ENCODE results near the gene HOXC6. TPM values are rescaled to one million over a fixed set of nuclear protein-coding genes. Genes with fewer than 3 reads are reported as not detected.

HOXC6 gene
- total RNA-seq, 1 donor from 2014 or later, result 1.4 TPM

GRCh38 chr12:54007538-54008259, 20.5 kb upstream of the HOXC6 start:
- no peak for ATAC-seq
- peaks cover 13% of the 10 kb centered on the region for H3K4me1 ChIP-seq
- intact Hi-C loops (cut with DNase I), result loop anchor here (5.0 kb wide), 1 partner anchor 190 kb away; no protein-coding TSS in a partner anchor
- no peak for TF ChIP-seq CTCF (IDR thresholded peaks at IDR 0.05)
- no peak overlapping the region for H3K27ac ChIP-seq
- no peaks in the 10 kb centered on the region for H3K9me3 ChIP-seq
- H3K4me3 ChIP-seq, result no peak overlapping the region
- no peak for DNase-seq
- no peaks in the 10 kb centered on the region for H3K36me3 ChIP-seq
- peaks cover 94% of the 10 kb centered on the region for H3K27me3 ChIP-seq

- intact Hi-C loops (cut with DNase I), result loop anchor here (5.0 kb wide), 1 partner anchor 189 kb away; no protein-coding TSS in a partner anchor
- Histone ChIP-seq H3K36me3 (no peaks in the 10 kb centered on the region), H3K9me3 (no peaks in the 10 kb centered on the region), H3K4me1 (peaks cover 13% of the 10 kb centered on the region), H3K4me3 (no peak overlapping the region), H3K27me3 (peaks cover 94% of the 10 kb centered on the region), H3K27ac (no peak overlapping the region)
- ATAC-seq, result no peak
- DNase-seq, result no peak
- no peak for TF ChIP-seq CTCF (IDR thresholded peaks at IDR 0.05)
Measured at GRCh38 chr12:54008260-54008552, 20.0 kb upstream of the HOXC6 start.

GRCh38 chr12:54009171-54010052, 18.8 kb upstream of the HOXC6 start:
- no peak for TF ChIP-seq CTCF (IDR thresholded peaks at IDR 0.05)
- Histone ChIP-seq H3K9me3 (no peaks in the 10 kb centered on the region), H3K4me3 (peak overlapping the region; percentile 21), H3K36me3 (no peaks in the 10 kb centered on the region), H3K4me1 (peaks cover 13% of the 10 kb centered on the region), H3K27ac (no peak overlapping the region), H3K27me3 (peaks cover 92% of the 10 kb centered on the region)
- no peak for DNase-seq
- intact Hi-C loops (cut with DNase I), result loop anchor here (5.0 kb wide), 1 partner anchor 188 kb away; no protein-coding TSS in a partner anchor
- no peak for ATAC-seq

GRCh38 chr12:54010053-54010971, 17.9 kb upstream of the HOXC6 start:
- DNase-seq (no peak), ATAC-seq (no peak)
- peaks cover 13% of the 10 kb centered on the region for H3K4me1 ChIP-seq
- intact Hi-C loops (cut with DNase I), result no loop called here
- H3K9me3 ChIP-seq, result no peaks in the 10 kb centered on the region
- H3K36me3 ChIP-seq, result no peaks in the 10 kb centered on the region
- TF ChIP-seq CTCF (IDR thresholded peaks at IDR 0.05), result no peak
- peaks cover 92% of the 10 kb centered on the region for H3K27me3 ChIP-seq
- H3K4me3 ChIP-seq, result no peak overlapping the region
- H3K27ac ChIP-seq, result no peak overlapping the region

GRCh38 chr12:54010972-54011664, 17.1 kb upstream of the HOXC6 start:
- no peak overlapping the region for H3K4me3 ChIP-seq
- H3K27me3 ChIP-seq, result peaks cover 92% of the 10 kb centered on the region
- no peaks in the 10 kb centered on the region for H3K9me3 ChIP-seq
- no peak for DNase-seq
- intact Hi-C loops (cut with DNase I), result no loop called here
- TF ChIP-seq CTCF (IDR thresholded peaks at IDR 0.05), result no peak
- ATAC-seq, result no peak
- no peak overlapping the region for H3K27ac ChIP-seq
- peaks cover 12% of the 10 kb centered on the region for H3K4me1 ChIP-seq
- no peaks in the 10 kb centered on the region for H3K36me3 ChIP-seq

All from upper lobe of right lung (tissue), 1 donor.